ENCODE measurements around the gene SWT1.
"Not testable (repeated sequence)": the region's sequence is repeated elsewhere in the genome, so short reads cannot be mapped to it uniquely, and the experiment has no call there.

Gene SWT1

GRCh38 chr1:185166106-185166505 is 9.1 kb downstream of the SWT1 start:
- no peak for DNase-seq (ENCODE audit: low read depth)

GRCh38 chr1:185170291-185170848 is 13.4 kb downstream of the SWT1 start:
- peak; percentile 31 for DNase-seq (ENCODE audit: low read depth)

GRCh38 chr1:185193756-185194155 is 36.8 kb downstream of the SWT1 start:
- DNase-seq (ENCODE audit: low read depth) = no peak

- not testable (repeated sequence) for DNase-seq (ENCODE audit: low read depth)
Observed at GRCh38 chr1:185198712-185199111, 41.7 kb downstream of the SWT1 start.

- DNase-seq (ENCODE audit: low read depth) = no peak
Observed at GRCh38 chr1:185200889-185201288, 43.9 kb downstream of the SWT1 start.

- DNase-seq (ENCODE audit: low read depth) = no peak
Observed at GRCh38 chr1:185207170-185207569, 50.2 kb downstream of the SWT1 start.

GRCh38 chr1:185207980-185208602 is 51.1 kb downstream of the SWT1 start:
- DNase-seq (ENCODE audit: low read depth) = no peak

- no peak for DNase-seq (ENCODE audit: low read depth)
Observed at GRCh38 chr1:185208626-185209180, 51.7 kb downstream of the SWT1 start.

GRCh38 chr1:185209357-185209756 is 52.4 kb downstream of the SWT1 start:
- DNase-seq (ENCODE audit: low read depth) = not testable (repeated sequence)

- DNase-seq (ENCODE audit: low read depth) = no peak
Observed at GRCh38 chr1:185213091-185213490, 56.1 kb downstream of the SWT1 start.

- DNase-seq (ENCODE audit: low read depth) = no peak
Observed at GRCh38 chr1:185215911-185216310, 58.9 kb downstream of the SWT1 start.

GRCh38 chr1:185224132-185224531 is 67.2 kb downstream of the SWT1 start:
- DNase-seq (ENCODE audit: low read depth) = no peak

GRCh38 chr1:185227161-185227560 is 70.2 kb downstream of the SWT1 start:
- DNase-seq (ENCODE audit: low read depth) = no peak

GRCh38 chr1:185228979-185229378 is 72.0 kb downstream of the SWT1 start:
- DNase-seq (ENCODE audit: low read depth) = no peak

GRCh38 chr1:185229981-185230380 is 73.0 kb downstream of the SWT1 start:
- no peak for DNase-seq (ENCODE audit: low read depth)

- DNase-seq (ENCODE audit: low read depth) = no peak
Observed at GRCh38 chr1:185232874-185233273, 75.9 kb downstream of the SWT1 start.

- DNase-seq (ENCODE audit: low read depth) = not testable (repeated sequence)
Observed at GRCh38 chr1:185234183-185234582, 77.2 kb downstream of the SWT1 start.

- not testable (repeated sequence) for DNase-seq (ENCODE audit: low read depth)
Observed at GRCh38 chr1:185237176-185237575, 80.2 kb downstream of the SWT1 start.

GRCh38 chr1:185237661-185238060 is 80.7 kb downstream of the SWT1 start:
- no peak for DNase-seq (ENCODE audit: low read depth)

- DNase-seq (ENCODE audit: low read depth) = no peak
Observed at GRCh38 chr1:185238447-185238846, 81.5 kb downstream of the SWT1 start.

- DNase-seq (ENCODE audit: low read depth) = no peak
Observed at GRCh38 chr1:185239861-185240260, 82.9 kb downstream of the SWT1 start.

- DNase-seq (ENCODE audit: low read depth) = no peak
Observed at GRCh38 chr1:185241127-185241526, 84.2 kb downstream of the SWT1 start.

- DNase-seq (ENCODE audit: low read depth) = no peak
Observed at GRCh38 chr1:185244015-185244747, 87.2 kb downstream of the SWT1 start.
